GM18909 (cell line): Measurements from ENCODE around the gene EZH1.

Experiments used
- ATAC-seq: cut with Tn5 transposase; IDR thresholded peaks from one replicate; pipeline ENCODE4 v1.9.1; 2021; ENCODE audit warnings: mild to moderate bottlenecking; ENCODE audit not compliant: unreplicated experiment, poor library complexity

The EZH1 gene

GRCh38 chr17:42685831-42686230 is 59.0 kb downstream of the EZH1 start:
- no peak for ATAC-seq

- ATAC-seq, result no peak
Observed at GRCh38 chr17:42684929-42685556, 59.8 kb downstream of the EZH1 start.

- no peak for ATAC-seq
Observed at GRCh38 chr17:42683407-42684034, 61.3 kb downstream of the EZH1 start.

GRCh38 chr17:42682722-42683403 is 62.0 kb downstream of the EZH1 start:
- no peak for ATAC-seq

GRCh38 chr17:42681976-42682721 is 62.7 kb downstream of the EZH1 start, which contains the start of gene CNTNAP1:
Gene CNTNAP1 (plus strand): TSS chr17:42682531. CDS start chr17:42682830, 299 bp downstream.
- no peak for ATAC-seq

- no peak for ATAC-seq
Observed at GRCh38 chr17:42680331-42680808, 64.5 kb downstream of the EZH1 start.

- ATAC-seq, result no peak
Observed at GRCh38 chr17:42679492-42680330, 65.1 kb downstream of the EZH1 start.

GRCh38 chr17:42678951-42679491 is 65.8 kb downstream of the EZH1 start:
- ATAC-seq, result no peak

GRCh38 chr17:42677921-42678781 is 66.7 kb downstream of the EZH1 start:
- peak; percentile 23 for ATAC-seq

GRCh38 chr17:42677012-42677857 is 67.6 kb downstream of the EZH1 start:
- ATAC-seq, result peak; percentile 67

GRCh38 chr17:42676424-42677011 is 68.3 kb downstream of the EZH1 start, which contains the start of gene PLEKHH3:
Gene PLEKHH3 (minus strand): TSS chr17:42676994. CDS start chr17:42676563, 431 bp downstream.
- ATAC-seq, result no peak

GRCh38 chr17:42675965-42676423 is 68.8 kb downstream of the EZH1 start:
- ATAC-seq, result no peak

- ATAC-seq, result no peak
Observed at GRCh38 chr17:42675348-42675964, 69.4 kb downstream of the EZH1 start.

GRCh38 chr17:42674755-42675347 is 70.0 kb downstream of the EZH1 start:
- ATAC-seq, result no peak

- no peak for ATAC-seq
Observed at GRCh38 chr17:42673885-42674754, 70.7 kb downstream of the EZH1 start.
